ENCODE measurements around the gene ZNF821. TPM values are rescaled to one million over a fixed set of nuclear protein-coding genes. Genes with fewer than 3 reads are reported as not detected.

Gene ZNF821
- total RNA-seq, 1 donor from 2014 or later: 40.9 TPM

DNA sequence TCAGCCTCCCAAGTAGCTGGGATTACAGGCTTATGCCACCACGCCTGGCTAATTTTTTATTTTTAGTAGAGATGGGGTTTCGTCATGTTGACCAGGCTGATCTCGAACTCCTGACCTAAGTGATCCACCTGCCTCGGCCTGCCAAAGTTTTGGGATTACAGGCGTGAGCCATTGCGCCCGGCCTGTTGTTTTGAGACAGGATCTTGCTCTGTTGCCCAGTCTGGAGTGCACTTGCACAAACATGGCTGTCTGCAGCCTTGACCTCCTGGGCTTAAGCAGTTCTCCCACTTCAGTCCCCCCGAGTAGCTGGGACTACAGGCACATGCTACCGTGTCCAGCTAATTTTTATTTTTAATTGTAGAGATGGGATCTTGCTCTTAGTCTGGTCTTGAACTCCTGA is 20.3 kb upstream of the ZNF821 start:
- no peaks in the 10 kb centered on the region for H3K36me3 Mint-ChIP-seq (ENCODE audit: unreplicated experiment)
- peaks cover 2% of the 10 kb centered on the region for H3K27me3 Mint-ChIP-seq (ENCODE audit: unreplicated experiment)
- DNase-seq: no peak
- H3K4me1 Mint-ChIP-seq (ENCODE audit: low read depth, unreplicated experiment): peaks cover 12% of the 10 kb centered on the region
- no peak overlapping the region for H3K4me3 Mint-ChIP-seq (ENCODE audit: unreplicated experiment)
- no peak overlapping the region for H3K27ac Mint-ChIP-seq (ENCODE audit: unreplicated experiment)
- no peaks in the 10 kb centered on the region for H3K9me3 Mint-ChIP-seq (ENCODE audit: unreplicated experiment)
- TF ChIP-seq, protein P1, sequence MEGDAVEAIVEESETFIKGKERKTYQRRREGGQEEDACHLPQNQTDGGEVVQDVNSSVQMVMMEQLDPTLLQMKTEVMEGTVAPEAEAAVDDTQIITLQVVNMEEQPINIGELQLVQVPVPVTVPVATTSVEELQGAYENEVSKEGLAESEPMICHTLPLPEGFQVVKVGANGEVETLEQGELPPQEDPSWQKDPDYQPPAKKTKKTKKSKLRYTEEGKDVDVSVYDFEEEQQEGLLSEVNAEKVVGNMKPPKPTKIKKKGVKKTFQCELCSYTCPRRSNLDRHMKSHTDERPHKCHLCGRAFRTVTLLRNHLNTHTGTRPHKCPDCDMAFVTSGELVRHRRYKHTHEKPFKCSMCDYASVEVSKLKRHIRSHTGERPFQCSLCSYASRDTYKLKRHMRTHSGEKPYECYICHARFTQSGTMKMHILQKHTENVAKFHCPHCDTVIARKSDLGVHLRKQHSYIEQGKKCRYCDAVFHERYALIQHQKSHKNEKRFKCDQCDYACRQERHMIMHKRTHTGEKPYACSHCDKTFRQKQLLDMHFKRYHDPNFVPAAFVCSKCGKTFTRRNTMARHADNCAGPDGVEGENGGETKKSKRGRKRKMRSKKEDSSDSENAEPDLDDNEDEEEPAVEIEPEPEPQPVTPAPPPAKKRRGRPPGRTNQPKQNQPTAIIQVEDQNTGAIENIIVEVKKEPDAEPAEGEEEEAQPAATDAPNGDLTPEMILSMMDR (IDR thresholded peaks at IDR 0.05; ENCODE audit: partially characterized antibody, unreplicated experiment): no peak

- Mint-ChIP-seq H3K27me3 (ENCODE audit: unreplicated experiment) (peaks cover 2% of the 10 kb centered on the region), H3K27ac (ENCODE audit: unreplicated experiment) (no peak overlapping the region), H3K36me3 (ENCODE audit: unreplicated experiment) (no peaks in the 10 kb centered on the region), H3K9me3 (ENCODE audit: unreplicated experiment) (no peaks in the 10 kb centered on the region), H3K4me3 (ENCODE audit: unreplicated experiment) (no peak overlapping the region), H3K4me1 (ENCODE audit: low read depth, unreplicated experiment) (peaks cover 12% of the 10 kb centered on the region)
- TF ChIP-seq, protein P1 (IDR thresholded peaks at IDR 0.05; ENCODE audit: partially characterized antibody, unreplicated experiment): no peak
- no peak for DNase-seq
Measured at GRCh38 chr16:71903608-71904007, 19.6 kb upstream of the ZNF821 start.

- Mint-ChIP-seq H3K9me3 (ENCODE audit: unreplicated experiment) (no peaks in the 10 kb centered on the region), H3K27ac (ENCODE audit: unreplicated experiment) (no peak overlapping the region), H3K4me3 (ENCODE audit: unreplicated experiment) (no peak overlapping the region), H3K36me3 (ENCODE audit: unreplicated experiment) (no peaks in the 10 kb centered on the region), H3K4me1 (ENCODE audit: low read depth, unreplicated experiment) (peaks cover 12% of the 10 kb centered on the region), H3K27me3 (ENCODE audit: unreplicated experiment) (peaks cover 2% of the 10 kb centered on the region)
- DNase-seq: no peak
- TF ChIP-seq, protein P1 (IDR thresholded peaks at IDR 0.05; ENCODE audit: partially characterized antibody, unreplicated experiment): no peak
Measured at GRCh38 chr16:71902656-71903365, 18.8 kb upstream of the ZNF821 start.

GRCh38 chr16:71899171-71899570 is 15.2 kb upstream of the ZNF821 start:
- no peak for DNase-seq
- H3K4me1 Mint-ChIP-seq (ENCODE audit: low read depth, unreplicated experiment): peaks cover 11% of the 10 kb centered on the region
- H3K36me3 Mint-ChIP-seq (ENCODE audit: unreplicated experiment): no peaks in the 10 kb centered on the region
- H3K4me3 Mint-ChIP-seq (ENCODE audit: unreplicated experiment): no peak overlapping the region
- no peak overlapping the region for H3K27ac Mint-ChIP-seq (ENCODE audit: unreplicated experiment)
- H3K27me3 Mint-ChIP-seq (ENCODE audit: unreplicated experiment): peaks cover 10% of the 10 kb centered on the region
- TF ChIP-seq, protein P1 (IDR thresholded peaks at IDR 0.05; ENCODE audit: partially characterized antibody, unreplicated experiment): no peak
- H3K9me3 Mint-ChIP-seq (ENCODE audit: unreplicated experiment): peaks cover 12% of the 10 kb centered on the region

GRCh38 chr16:71896764-71897368 is 12.9 kb upstream of the ZNF821 start:
- no peak for DNase-seq
- H3K27ac Mint-ChIP-seq (ENCODE audit: unreplicated experiment): peak overlapping the region; percentile 72
- H3K4me1 Mint-ChIP-seq (ENCODE audit: low read depth, unreplicated experiment): peaks cover 8% of the 10 kb centered on the region
- peaks cover 13% of the 10 kb centered on the region for H3K27me3 Mint-ChIP-seq (ENCODE audit: unreplicated experiment)
- H3K36me3 Mint-ChIP-seq (ENCODE audit: unreplicated experiment): no peaks in the 10 kb centered on the region
- H3K4me3 Mint-ChIP-seq (ENCODE audit: unreplicated experiment): peak overlapping the region; percentile 96
- peaks cover 12% of the 10 kb centered on the region for H3K9me3 Mint-ChIP-seq (ENCODE audit: unreplicated experiment)
- TF ChIP-seq, protein P1 (IDR thresholded peaks at IDR 0.05; ENCODE audit: partially characterized antibody, unreplicated experiment): no peak
